ENCODE measurements around the gene KAZN. TPM values are rescaled to one million over a fixed set of nuclear protein-coding genes. Genes with fewer than 3 reads are reported as not detected.
A peak's percentile ranks its signal among the peaks of the same experiment; 100 is the strongest.

The KAZN gene
- polyA plus RNA-seq, 2 donors: 29.3 to 32.0 TPM

DNA sequence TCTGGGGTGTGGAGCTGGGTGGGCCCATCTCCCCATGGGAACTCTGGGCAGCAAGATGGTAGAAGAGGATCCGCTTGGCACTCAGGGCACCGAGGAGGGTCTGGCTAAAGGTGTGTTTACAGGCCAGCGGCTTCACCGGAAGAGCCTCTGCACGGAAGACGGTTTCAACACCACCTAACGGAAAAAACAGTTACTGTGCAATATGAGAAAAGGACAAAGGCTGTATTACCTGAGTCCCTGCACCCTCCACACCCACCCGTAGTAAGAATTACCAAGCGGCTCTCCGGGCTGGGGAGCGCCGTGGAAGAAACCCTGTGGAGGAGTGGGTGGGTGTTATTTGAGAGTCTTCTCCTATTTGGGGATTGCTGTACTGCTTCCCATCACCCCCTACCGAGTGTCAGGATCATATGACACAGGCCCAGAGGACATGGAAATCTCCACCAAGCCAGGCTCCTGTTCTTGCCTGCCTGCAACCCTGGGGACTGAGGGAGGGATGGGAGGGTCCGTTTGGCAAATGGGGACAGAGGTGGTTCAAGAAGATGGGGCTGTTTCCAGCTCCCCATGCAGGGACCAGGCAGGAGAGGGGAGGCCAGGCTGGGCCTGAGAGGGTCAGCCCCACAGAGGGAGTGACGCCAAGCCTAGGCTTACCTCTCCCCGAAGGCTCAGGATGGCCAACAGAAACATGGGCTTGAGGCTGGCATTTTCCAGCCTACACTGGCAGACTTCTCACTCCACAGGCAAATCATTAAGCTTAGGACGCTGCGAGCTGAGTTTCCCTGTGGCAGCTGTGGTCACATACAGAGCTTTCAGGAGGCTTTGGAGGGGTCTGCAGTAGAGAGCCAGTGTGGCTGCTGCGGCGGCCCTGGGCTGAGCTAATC lies 351.6 kb downstream of the KAZN start:
- 88 to 91% methylated on average over 20 of the region's 20 CpGs for WGBS, 2 donors

DNA sequence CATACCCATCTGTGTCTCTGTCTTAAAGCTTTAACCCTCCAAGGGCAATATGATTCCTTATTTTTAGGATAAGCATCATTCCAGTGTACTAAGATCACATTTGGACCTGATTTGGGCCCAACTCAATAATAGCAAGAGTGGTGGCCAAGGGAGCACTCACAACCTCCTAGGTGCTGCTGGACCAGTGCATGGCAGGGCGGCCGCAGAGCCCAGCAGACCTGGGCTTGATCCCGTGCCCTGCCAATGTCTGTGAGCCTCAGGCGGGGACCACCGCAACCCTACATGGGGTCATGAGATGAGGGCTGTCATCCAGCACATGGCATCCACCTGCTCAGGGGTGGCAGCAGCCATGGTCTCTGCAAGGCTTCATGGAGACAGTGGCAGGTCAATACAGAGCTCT lies 353.3 kb downstream of the KAZN start:
- Histone ChIP-seq H3K9me3 (ENCODE audit: control insufficient read depth in 2 of 2, insufficient read depth in 1 of 2, low read depth in 1 of 2, low read length in 1 of 2) (peaks cover 2 to 5% of the 10 kb centered on the region in 2 donors), H3K4me1 (ENCODE audit: control insufficient read depth in 2 of 2, insufficient read depth in 2 of 2, low read length in 1 of 2) (peaks cover 5 to 17% of the 10 kb centered on the region in 2 donors)
- 95 to 97% methylated on average over 5 of the region's 5 CpGs for WGBS, 2 donors

More for the DNA sequence above, 351.6 kb downstream of the KAZN start:
- Histone ChIP-seq H3K27me3 (ENCODE audit: control insufficient read depth in 1 of 2, insufficient read depth in 2 of 2, low read length in 2 of 2) (no peaks in the 10 kb centered on the region), H3K4me3 (ENCODE audit: low read depth in 1 of 2, low read length in 2 of 2) (no peak overlapping the region), H3K36me3 (ENCODE audit: control insufficient read depth in 2 of 2, insufficient read depth in 2 of 2, low read length in 1 of 2) (peaks cover 0 to 3% of the 10 kb centered on the region in 2 donors), H3K9me3 (ENCODE audit: control insufficient read depth in 2 of 2, insufficient read depth in 1 of 2, low read depth in 1 of 2, low read length in 1 of 2) (peaks cover 2 to 5% of the 10 kb centered on the region in 2 donors), H3K4me1 (ENCODE audit: control insufficient read depth in 2 of 2, insufficient read depth in 2 of 2, low read length in 1 of 2) (peaks cover 7 to 22% of the 10 kb centered on the region in 2 donors), H3K27ac (ENCODE audit: low read depth in 2 of 2, low read length in 1 of 2) (peak overlapping the region in 1 of 2 donors; percentile 40)

DNA sequence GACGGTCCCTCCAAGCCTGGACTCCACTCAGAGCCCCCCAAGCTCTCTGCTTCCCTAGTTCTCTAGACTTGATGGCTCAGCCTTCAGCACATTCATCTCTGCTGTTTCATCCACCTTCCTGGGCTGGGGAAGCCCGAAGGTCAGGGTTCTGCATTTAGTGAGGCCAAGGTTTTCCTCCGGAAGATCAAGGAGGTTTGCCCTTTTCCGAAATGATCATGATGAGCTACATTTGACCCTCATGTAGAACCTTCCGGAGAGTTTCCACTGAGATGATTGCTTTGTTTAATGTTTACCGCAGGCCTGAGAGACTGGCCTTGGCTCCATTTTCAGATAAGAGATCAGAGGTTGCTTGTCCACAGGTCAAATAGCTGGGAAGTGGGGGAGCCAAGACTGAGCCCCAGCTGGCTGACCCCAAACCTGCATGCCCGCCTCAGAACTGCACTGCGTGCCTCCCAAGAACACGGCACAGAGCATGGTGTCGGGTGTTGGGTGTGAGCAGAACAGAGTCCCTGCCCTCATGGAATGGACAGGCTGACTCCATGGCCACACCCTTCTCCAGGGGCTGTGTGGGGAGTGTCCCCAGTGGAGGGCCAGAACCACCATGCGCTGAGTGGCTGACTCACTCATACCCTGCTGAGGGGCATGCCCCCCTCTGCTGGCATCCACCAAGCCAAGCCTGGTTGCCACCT lies 354.3 kb downstream of the KAZN start:
- H3K9me3 ChIP-seq (ENCODE audit: control insufficient read depth in 2 of 2, insufficient read depth in 1 of 2, low read depth in 1 of 2, low read length in 1 of 2): peaks cover 2 to 5% of the 10 kb centered on the region in 2 donors
- H3K27ac ChIP-seq (ENCODE audit: low read depth in 2 of 2, low read length in 1 of 2): peak overlapping the region; percentile 37 to 83
- no peaks in the 10 kb centered on the region for H3K27me3 ChIP-seq (ENCODE audit: control insufficient read depth in 1 of 2, insufficient read depth in 2 of 2, low read length in 2 of 2)
- peaks cover 5 to 14% of the 10 kb centered on the region in 2 donors for H3K4me1 ChIP-seq (ENCODE audit: control insufficient read depth in 2 of 2, insufficient read depth in 2 of 2, low read length in 1 of 2)
- peaks cover 0 to 3% of the 10 kb centered on the region in 2 donors for H3K36me3 ChIP-seq (ENCODE audit: control insufficient read depth in 2 of 2, insufficient read depth in 2 of 2, low read length in 1 of 2)
- no peak overlapping the region for H3K4me3 ChIP-seq (ENCODE audit: low read depth in 1 of 2, low read length in 2 of 2)
- WGBS, 2 donors: 83 to 84% methylated on average over 11 of the region's 11 CpGs

More for the DNA sequence above, 353.3 kb downstream of the KAZN start:
- H3K4me3 ChIP-seq (ENCODE audit: low read depth in 1 of 2, low read length in 2 of 2): no peak overlapping the region
- H3K36me3 ChIP-seq (ENCODE audit: control insufficient read depth in 2 of 2, insufficient read depth in 2 of 2, low read length in 1 of 2): peaks cover 0 to 3% of the 10 kb centered on the region in 2 donors
- no peak overlapping the region for H3K27ac ChIP-seq (ENCODE audit: low read depth in 2 of 2, low read length in 1 of 2)
- no peaks in the 10 kb centered on the region for H3K27me3 ChIP-seq (ENCODE audit: control insufficient read depth in 1 of 2, insufficient read depth in 2 of 2, low read length in 2 of 2)

DNA sequence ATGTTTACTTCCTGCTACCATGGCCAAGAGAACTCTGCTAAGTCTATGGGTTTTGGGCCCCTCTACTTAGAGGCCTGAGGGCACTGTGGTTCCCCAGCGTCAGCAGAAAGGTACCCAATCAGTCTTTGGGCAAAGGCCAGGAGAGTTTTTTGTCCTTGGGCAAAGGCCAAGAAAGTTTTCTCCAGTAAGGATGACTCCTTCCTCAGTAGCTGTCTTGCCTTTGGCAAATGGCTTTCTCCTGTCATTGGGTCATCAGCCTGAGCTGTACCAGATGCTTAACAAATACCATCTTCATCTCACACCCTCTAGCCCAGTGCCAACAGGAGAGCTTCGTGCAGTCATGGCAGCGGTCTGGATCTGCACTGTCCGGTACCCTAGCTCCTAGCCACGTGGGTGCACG lies 355.7 kb downstream of the KAZN start:
- peak overlapping the region; percentile 37 to 58 for H3K27ac ChIP-seq (ENCODE audit: low read depth in 2 of 2, low read length in 1 of 2)
- H3K4me1 ChIP-seq (ENCODE audit: control insufficient read depth in 2 of 2, insufficient read depth in 2 of 2, low read length in 1 of 2): peaks cover 5 to 14% of the 10 kb centered on the region in 2 donors
- H3K9me3 ChIP-seq (ENCODE audit: control insufficient read depth in 2 of 2, insufficient read depth in 1 of 2, low read depth in 1 of 2, low read length in 1 of 2): peaks cover 2 to 5% of the 10 kb centered on the region in 2 donors

DNA sequence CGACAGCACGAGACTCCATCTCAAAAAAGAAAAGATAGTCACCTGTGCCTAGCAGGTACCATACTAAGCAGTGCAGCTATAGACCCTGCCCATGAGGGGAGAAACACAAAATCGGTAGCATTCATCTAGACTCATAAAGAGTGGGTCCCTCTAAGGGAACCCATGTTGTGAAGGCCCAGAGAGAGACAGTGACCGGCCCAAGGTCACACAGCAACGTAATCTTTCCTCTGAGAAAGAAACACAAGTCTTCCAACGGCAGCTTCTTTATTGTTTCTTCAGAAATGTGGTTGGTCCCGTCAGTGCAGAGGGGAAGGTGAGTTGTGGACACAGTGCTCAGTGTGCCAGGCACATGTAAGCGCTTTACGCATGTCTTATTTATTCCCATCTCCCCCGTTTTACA lies 356.4 kb downstream of the KAZN start:
- Histone ChIP-seq H3K4me1 (ENCODE audit: control insufficient read depth in 2 of 2, insufficient read depth in 2 of 2, low read length in 1 of 2) (peaks cover 5 to 14% of the 10 kb centered on the region in 2 donors), H3K36me3 (ENCODE audit: control insufficient read depth in 2 of 2, insufficient read depth in 2 of 2, low read length in 1 of 2) (peaks cover 0 to 8% of the 10 kb centered on the region in 2 donors), H3K27me3 (ENCODE audit: control insufficient read depth in 1 of 2, insufficient read depth in 2 of 2, low read length in 2 of 2) (no peaks in the 10 kb centered on the region), H3K27ac (ENCODE audit: low read depth in 2 of 2, low read length in 1 of 2) (peak overlapping the region; percentile 30 to 85), H3K9me3 (ENCODE audit: control insufficient read depth in 2 of 2, insufficient read depth in 1 of 2, low read depth in 1 of 2, low read length in 1 of 2) (peaks cover 2 to 5% of the 10 kb centered on the region in 2 donors), H3K4me3 (ENCODE audit: low read depth in 1 of 2, low read length in 2 of 2) (no peak overlapping the region)
- WGBS, 2 donors: 90 to 94% methylated on average over 10 of the region's 10 CpGs

More for the DNA sequence above, 355.7 kb downstream of the KAZN start:
- Histone ChIP-seq H3K4me3 (ENCODE audit: low read depth in 1 of 2, low read length in 2 of 2) (no peak overlapping the region), H3K36me3 (ENCODE audit: control insufficient read depth in 2 of 2, insufficient read depth in 2 of 2, low read length in 1 of 2) (peaks cover 0 to 8% of the 10 kb centered on the region in 2 donors), H3K27me3 (ENCODE audit: control insufficient read depth in 1 of 2, insufficient read depth in 2 of 2, low read length in 2 of 2) (no peaks in the 10 kb centered on the region)
- 64 to 78% methylated on average over 6 of the region's 6 CpGs for WGBS, 2 donors

DNA sequence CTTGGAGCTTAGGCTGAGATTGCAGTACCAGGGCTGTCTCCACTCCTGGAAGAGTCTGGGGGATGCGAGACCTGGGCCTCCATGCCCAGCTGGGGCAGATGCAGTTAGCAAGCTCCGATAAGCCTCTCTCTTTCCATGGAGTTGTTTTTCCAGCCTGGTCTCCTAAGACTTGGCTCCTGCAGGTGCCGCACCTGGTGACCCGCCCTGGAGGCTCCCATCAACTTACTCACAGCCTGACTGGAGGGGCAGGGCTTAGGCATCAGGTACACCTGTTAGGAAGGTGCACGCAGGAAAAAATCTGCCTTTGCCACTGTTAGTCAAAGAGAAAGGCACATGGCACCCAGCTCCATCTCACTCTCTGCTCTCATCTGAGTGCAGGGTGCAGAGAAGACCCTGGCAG lies 356.9 kb downstream of the KAZN start:
- Histone ChIP-seq H3K9me3 (ENCODE audit: control insufficient read depth in 2 of 2, insufficient read depth in 1 of 2, low read depth in 1 of 2, low read length in 1 of 2) (peaks cover 2 to 5% of the 10 kb centered on the region in 2 donors), H3K4me3 (ENCODE audit: low read depth in 1 of 2, low read length in 2 of 2) (no peak overlapping the region), H3K36me3 (ENCODE audit: control insufficient read depth in 2 of 2, insufficient read depth in 2 of 2, low read length in 1 of 2) (peaks cover 0 to 10% of the 10 kb centered on the region in 2 donors), H3K27ac (ENCODE audit: low read depth in 2 of 2, low read length in 1 of 2) (peak overlapping the region; percentile 37 to 86), H3K27me3 (ENCODE audit: control insufficient read depth in 1 of 2, insufficient read depth in 2 of 2, low read length in 2 of 2) (no peaks in the 10 kb centered on the region), H3K4me1 (ENCODE audit: control insufficient read depth in 2 of 2, insufficient read depth in 2 of 2, low read length in 1 of 2) (peaks cover 5 to 14% of the 10 kb centered on the region in 2 donors)
- WGBS, 2 donors: 58 to 65% methylated on average over 5 of the region's 5 CpGs

DNA sequence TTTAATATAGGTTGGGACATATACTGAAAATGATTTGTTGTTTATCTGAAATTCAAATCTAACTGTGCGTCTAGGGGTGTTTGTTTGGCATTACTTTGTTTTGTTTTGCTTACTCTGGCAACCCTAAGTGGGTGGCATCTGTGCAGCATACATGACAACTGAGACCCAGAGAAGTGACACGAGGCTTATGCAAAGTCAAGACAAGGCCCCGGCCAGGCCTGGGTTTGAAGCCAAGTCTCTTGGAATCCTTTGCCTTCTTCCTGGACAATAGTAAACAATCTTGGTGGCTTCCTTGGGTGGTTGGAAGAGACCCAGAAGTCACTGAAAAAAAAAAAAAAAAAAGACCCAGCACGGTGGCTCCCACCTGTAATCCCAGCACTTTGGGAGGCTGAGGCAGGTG lies 357.5 kb downstream of the KAZN start:
- peaks cover 0 to 15% of the 10 kb centered on the region in 2 donors for H3K36me3 ChIP-seq (ENCODE audit: control insufficient read depth in 2 of 2, insufficient read depth in 2 of 2, low read length in 1 of 2)

DNA sequence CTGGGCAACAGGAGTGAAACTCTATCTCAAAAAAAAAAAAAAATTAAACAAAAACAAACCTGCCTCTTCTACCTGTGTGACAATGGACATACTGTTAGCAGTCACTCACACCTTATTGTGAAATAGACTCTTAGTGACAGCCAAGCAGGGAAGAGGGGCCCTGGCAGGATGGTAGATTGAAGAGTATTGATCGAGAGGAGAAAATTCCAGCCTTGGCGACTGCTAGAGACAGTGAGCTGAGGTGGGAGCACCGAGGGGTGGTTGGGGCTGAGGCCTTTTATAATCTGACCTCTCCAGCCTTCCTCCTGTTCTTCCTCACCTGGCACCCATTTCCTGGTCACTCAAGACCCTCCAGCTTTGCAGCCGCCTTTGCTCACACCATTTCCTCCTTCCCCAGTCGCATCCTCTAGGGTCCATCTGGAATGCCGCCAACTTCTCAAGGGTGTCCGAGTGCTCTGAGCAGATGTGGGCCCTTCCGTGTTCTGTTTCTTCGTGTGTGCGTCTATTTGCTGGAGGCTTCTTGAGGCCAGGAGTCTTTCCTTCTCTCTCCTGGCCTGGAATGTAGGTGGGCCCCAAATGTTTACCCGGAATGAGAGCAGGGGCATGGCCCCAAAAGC lies 358.2 kb downstream of the KAZN start:
- Histone ChIP-seq H3K4me1 (ENCODE audit: control insufficient read depth in 2 of 2, insufficient read depth in 2 of 2, low read length in 1 of 2) (peaks cover 5 to 14% of the 10 kb centered on the region in 2 donors), H3K36me3 (ENCODE audit: control insufficient read depth in 2 of 2, insufficient read depth in 2 of 2, low read length in 1 of 2) (peaks cover 3 to 20% of the 10 kb centered on the region in 2 donors), H3K9me3 (ENCODE audit: control insufficient read depth in 2 of 2, insufficient read depth in 1 of 2, low read depth in 1 of 2, low read length in 1 of 2) (peaks cover 2 to 5% of the 10 kb centered on the region in 2 donors), H3K27ac (ENCODE audit: low read depth in 2 of 2, low read length in 1 of 2) (no peak overlapping the region), H3K27me3 (ENCODE audit: control insufficient read depth in 1 of 2, insufficient read depth in 2 of 2, low read length in 2 of 2) (no peaks in the 10 kb centered on the region), H3K4me3 (ENCODE audit: low read depth in 1 of 2, low read length in 2 of 2) (no peak overlapping the region)
- WGBS, 2 donors: 82 to 90% methylated on average over 11 of the region's 11 CpGs

More for the DNA sequence above, 357.5 kb downstream of the KAZN start:
- peaks cover 5 to 14% of the 10 kb centered on the region in 2 donors for H3K4me1 ChIP-seq (ENCODE audit: control insufficient read depth in 2 of 2, insufficient read depth in 2 of 2, low read length in 1 of 2)
- no peaks in the 10 kb centered on the region for H3K27me3 ChIP-seq (ENCODE audit: control insufficient read depth in 1 of 2, insufficient read depth in 2 of 2, low read length in 2 of 2)
- WGBS, 2 donors: 55 to 62% methylated on average over 4 of the region's 4 CpGs
- H3K27ac ChIP-seq (ENCODE audit: low read depth in 2 of 2, low read length in 1 of 2): peak overlapping the region; percentile 29 to 86
- H3K4me3 ChIP-seq (ENCODE audit: low read depth in 1 of 2, low read length in 2 of 2): no peak overlapping the region
- peaks cover 2 to 5% of the 10 kb centered on the region in 2 donors for H3K9me3 ChIP-seq (ENCODE audit: control insufficient read depth in 2 of 2, insufficient read depth in 1 of 2, low read depth in 1 of 2, low read length in 1 of 2)
